H1 (cell line): ENCODE measurements around the gene GRIK2. TPM values are rescaled to one million over a fixed set of nuclear protein-coding genes. Genes with fewer than 3 reads are reported as not detected.

Experiments
- CTCF ChIA-PET: fragments of 300-600 bp; sonication (Branson Sonifier 250); formaldehyde crosslinking; loops from one replicate; lab custom pipeline; 2021; ENCODE audit not compliant: partially characterized antibody; lab: Charles Lee
- POLR2A ChIA-PET: fragments of 300-600 bp; sonication (Branson Sonifier 250); formaldehyde crosslinking; loops from one replicate; lab custom pipeline; 2021; ENCODE audit warnings: inconsistent platforms; ENCODE audit not compliant: partially characterized antibody; lab: Charles Lee
- DNase-seq, 2 experiments: peaks; one replicate each; pipeline versions ENCODE4 v3.0.0 to v3.0.0-alpha.2; 2010 to 2022; ENCODE audit warnings: low spot score in 2 of 2, low read depth in 1 of 2, mixed read lengths in 1 of 2
- FAIRE-seq: peaks from 2 replicates; lab custom pipeline; 2011; peaks lifted over from hg19 to GRCh38; lab: Jason Lieb, UNC
- H2AFZ ChIP-seq: 2 replicates; pipeline ENCODE4 v1.8.1; 2012; ENCODE audit warnings: low read length, inconsistent platforms
- H2AK5ac ChIP-seq: 2 replicates; pipeline ENCODE4 v1.6.1; 2013; ENCODE audit warnings: low read depth, low read length
- H2BK120ac ChIP-seq: replicated peaks from 2 replicates; pipeline ENCODE3; 2013; ENCODE audit warnings: low read depth, low read length, inconsistent platforms
- H2BK12ac ChIP-seq: 2 replicates; pipeline ENCODE4 v1.6.1; 2013; ENCODE audit warnings: low read depth, low read length
- H2BK15ac ChIP-seq: 2 replicates; pipeline ENCODE4 v1.6.1; 2013; ENCODE audit warnings: low read length
- H2BK20ac ChIP-seq: 2 replicates; pipeline ENCODE4 v1.6.1; 2013; ENCODE audit warnings: low read length
- H2BK5ac ChIP-seq: 2 replicates; pipeline ENCODE4 v1.6.1; 2013; ENCODE audit warnings: low read depth, low read length
- H3K14ac ChIP-seq: 2 replicates; pipeline ENCODE4 v1.6.1; 2013; ENCODE audit warnings: inconsistent platforms; ENCODE audit not compliant: insufficient read length
- H3K18ac ChIP-seq: 2 replicates; pipeline ENCODE4 v1.6.1; 2013; ENCODE audit warnings: low read length; ENCODE audit errors: extremely low read depth
- H3K23ac ChIP-seq: 2 replicates; pipeline ENCODE4 v1.6.1; 2013; ENCODE audit warnings: inconsistent platforms; ENCODE audit not compliant: insufficient read length
- H3K23me2 ChIP-seq: 2 replicates; pipeline ENCODE4 v1.6.1; 2013; ENCODE audit warnings: low read depth, low read length
- H3K27ac ChIP-seq: 2 replicates; pipeline ENCODE4 v1.6.1; 2011; ENCODE audit warnings: low read depth, low read length, inconsistent platforms
- H3K27me3 ChIP-seq, 4 experiments: replicated peaks in 1 of 4; 1 replicate in 1 of 4; 2 replicates in 3 of 4; pipeline versions ENCODE4 v1.6.1 to v1.8.1; 2011 to 2013; ENCODE audit warnings: low read length in 3 of 4, mild to moderate bottlenecking in 3 of 4, inconsistent platforms in 2 of 4, mixed read lengths in 2 of 4, moderate library complexity in 1 of 4; ENCODE audit not compliant: control insufficient read depth in 3 of 4, insufficient read depth in 3 of 4; ENCODE audit errors: extremely low read depth in 1 of 4
- H3K36me3 ChIP-seq, 4 experiments: 2 replicates each; pipeline versions ENCODE4 v1.6.1 to v1.8.1; 2011 to 2013; ENCODE audit warnings: mild to moderate bottlenecking in 4 of 4, low read length in 3 of 4, moderate library complexity in 2 of 4, control low read depth in 1 of 4, inconsistent platforms in 1 of 4; ENCODE audit not compliant: insufficient read depth in 4 of 4, control insufficient read depth in 2 of 4
- H3K4ac ChIP-seq: replicated peaks from 2 replicates; pipeline ENCODE3; 2013; ENCODE audit warnings: low read length, low read depth, mixed read lengths, inconsistent platforms; ENCODE audit not compliant: insufficient read length
- H3K4me1 ChIP-seq, 4 experiments: replicated peaks in 1 of 4; 1 replicate in 1 of 4; 2 replicates in 3 of 4; pipeline versions ENCODE4 v1.6.1 to v1.8.1; 2011 to 2013; ENCODE audit warnings: low read length in 3 of 4, inconsistent platforms in 2 of 4, mixed read lengths in 1 of 4; ENCODE audit not compliant: insufficient read depth in 4 of 4, control insufficient read depth in 3 of 4
- H3K4me2 ChIP-seq, 2 experiments: 2 replicates each; pipeline versions ENCODE4 v1.6.1 to v1.8.1; 2011 to 2013; ENCODE audit warnings: low read depth in 2 of 2, low read length in 2 of 2, control low read depth in 1 of 2, inconsistent platforms in 1 of 2, mild to moderate bottlenecking in 1 of 2; ENCODE audit not compliant: insufficient read depth in 1 of 2
- H3K4me3 ChIP-seq, 4 experiments: fragments of 200-600, 300-600 bp in 1 of 4; sonication (generic), shearing (Covaris generic), sonication (Bioruptor Twin) in 1 of 4; 2 replicates each; pipeline versions ENCODE4 v1.5.1 to v1.8.1; 2011 to 2016; ENCODE audit warnings: low read length in 4 of 4, low read depth in 3 of 4, control low read depth in 2 of 4, inconsistent platforms in 2 of 4, mild to moderate bottlenecking in 2 of 4, mixed read lengths in 1 of 4, moderate library complexity in 1 of 4; ENCODE audit not compliant: insufficient read depth in 2 of 4; ENCODE audit errors: extremely low read depth in 1 of 4
- H3K56ac ChIP-seq: replicated peaks from 2 replicates; pipeline ENCODE3; 2013; ENCODE audit warnings: low read depth, mild to moderate bottlenecking, mixed read lengths, low read length, inconsistent platforms; ENCODE audit not compliant: insufficient read length
- H3K79me1 ChIP-seq: 2 replicates; pipeline ENCODE4 v1.6.1; 2013; ENCODE audit warnings: low read depth, low read length, control low read depth
- H3K79me2 ChIP-seq, 2 experiments: 2 replicates each; pipeline versions ENCODE4 v1.6.1 to v1.8.1; 2012 to 2013; ENCODE audit warnings: low read length in 2 of 2, mild to moderate bottlenecking in 2 of 2, inconsistent platforms in 1 of 2; ENCODE audit not compliant: insufficient read depth in 2 of 2, control insufficient read depth in 1 of 2
- H3K9ac ChIP-seq, 4 experiments: replicated peaks in 1 of 4; 1 replicate in 1 of 4; 2 replicates in 3 of 4; pipeline versions ENCODE4 v1.6.1 to v1.8.1; 2011 to 2013; ENCODE audit warnings: low read depth in 3 of 4, low read length in 3 of 4, control low read depth in 2 of 4, mild to moderate bottlenecking in 2 of 4, moderate library complexity in 2 of 4, inconsistent platforms in 1 of 4; ENCODE audit errors: extremely low read depth in 1 of 4
- H3K9me3 ChIP-seq, 2 experiments: 2 replicates each; pipeline versions ENCODE4 v1.6.1 to v1.8.1; 2012 to 2013; ENCODE audit warnings: mild to moderate bottlenecking in 2 of 2, moderate library complexity in 2 of 2, control low read depth in 1 of 2, inconsistent platforms in 1 of 2, low read depth in 1 of 2, low read length in 1 of 2, mixed read lengths in 1 of 2; ENCODE audit not compliant: insufficient read depth in 2 of 2
- H4K20me1 ChIP-seq, 2 experiments: replicated peaks in 1 of 2; 2 replicates each; pipeline versions ENCODE3 to v1.8.1; 2011 to 2013; ENCODE audit warnings: inconsistent platforms in 2 of 2, low read length in 2 of 2, mild to moderate bottlenecking in 1 of 2; ENCODE audit not compliant: insufficient read depth in 2 of 2, control insufficient read depth in 1 of 2
- H4K5ac ChIP-seq: 2 replicates; pipeline ENCODE4 v1.6.1; 2013; ENCODE audit warnings: low read length, low read depth, mixed read lengths, inconsistent platforms; ENCODE audit not compliant: insufficient read length
- H4K8ac ChIP-seq: 2 replicates; pipeline ENCODE4 v1.8.0; 2013; ENCODE audit warnings: mild to moderate bottlenecking, moderate library complexity, low read length, inconsistent platforms; ENCODE audit not compliant: insufficient read depth; ENCODE audit errors: extremely low read depth
- H4K91ac ChIP-seq: replicated peaks from 2 replicates; pipeline ENCODE3; 2013; ENCODE audit warnings: low read length, mixed read lengths, inconsistent platforms; ENCODE audit not compliant: insufficient read length
- ASH2L ChIP-seq: fragments of 200-600, 300-600 bp; sonication (generic); IDR thresholded peaks from one replicate; pipeline ENCODE4 v1.7.1; 2017; ENCODE audit warnings: low read length
- BCL11A ChIP-seq, 2 experiments: IDR thresholded peaks; one replicate each; pipeline ENCODE4 v1.6.1; 2011; ENCODE audit warnings: low read depth in 2 of 2, low read length in 2 of 2, mild to moderate bottlenecking in 2 of 2
- BRCA1 ChIP-seq: IDR thresholded peaks from 2 replicates; pipeline ENCODE4 v1.6.1; 2012; ENCODE audit warnings: low read depth, low read length, improper control_type of control experiment
- KDM1A ChIP-seq: fragments of 200-600, 300-600 bp; sonication (generic); IDR thresholded peaks from 2 replicates; pipeline ENCODE4 v1.7.1; 2016; ENCODE audit warnings: mild to moderate bottlenecking, low read length, borderline replicate concordance
- NANOG ChIP-seq: IDR thresholded peaks from 2 replicates; pipeline ENCODE4 v1.6.1; 2011; ENCODE audit warnings: low read length, low read depth, mild to moderate bottlenecking, inconsistent platforms; ENCODE audit not compliant: insufficient read depth, poor library complexity, severe bottlenecking
- RBBP5 ChIP-seq: IDR thresholded peaks from 2 replicates; pipeline ENCODE4 v1.7.1; 2012; ENCODE audit warnings: low read depth, mild to moderate bottlenecking, inconsistent platforms, low read length, moderate library complexity, borderline replicate concordance
- SAP30 ChIP-seq: fragments of 300-600 bp; sonication (generic); IDR thresholded peaks from 2 replicates; pipeline ENCODE4 v1.7.1; 2012; ENCODE audit warnings: low read length, moderate library complexity, mild to moderate bottlenecking, inconsistent platforms; ENCODE audit not compliant: insufficient read depth, insufficient replicate concordance
- SIRT6 ChIP-seq: IDR thresholded peaks from one replicate; pipeline ENCODE4 v1.7.1; 2012; ENCODE audit warnings: low read length, inconsistent platforms
- SIX5 ChIP-seq: IDR thresholded peaks from 2 replicates; pipeline ENCODE4 v1.6.1; 2011; ENCODE audit warnings: mild to moderate bottlenecking, low read depth, low read length
- SP4 ChIP-seq: IDR thresholded peaks from 2 replicates; pipeline ENCODE4 v1.6.1; 2012; ENCODE audit warnings: low read length, inconsistent platforms
- WGBS, 2 experiments: shearing (Covaris generic) in 1 of 2; methylation state at CpG; one replicate each; pipeline versions ENCODE4 v1.1.6 to v1.1.7; 2013 to 2015; ENCODE audit warnings: low lambda C conversion rate in 2 of 2, mixed read lengths in 2 of 2, inconsistent platforms in 1 of 2, low coverage in 1 of 2, missing lambda C conversion rate in 1 of 2; ENCODE audit not compliant: insufficient replicate concordance in 2 of 2, insufficient coverage in 1 of 2, insufficient read length in 1 of 2; ENCODE audit errors: extremely low coverage in 1 of 2, missing lambda C conversion rate in 1 of 2; 5-methylcytosine and 5-hydroxymethylcytosine counted together
- polyA plus RNA-seq, 7 experiments: library from polyadenylated mRNA; depleted of rRNA in 3 of 7; stranded (reverse) in 5 of 7; unstranded in 2 of 7; fragments of >200 nt in 5 of 7; fragments of 200-250 nt in 2 of 7; gene quantifications; 1 replicate in 5 of 7; 2 replicates in 1 of 7; 4 replicates in 1 of 7; pipeline versions ENCODE4 v1.2.1 to v1.2.3, GENCODE V29; 2011 to 2013; ENCODE audit warnings: missing spikeins in 2 of 7, mixed read lengths in 2 of 7
- total RNA-seq: library from RNA; stranded (reverse); fragmentation: NEBNext Ultra II Directional; extraction: Animal tissue kit (Norgen Biotek cat#: 25700); gene quantifications from 2 replicates; pipeline ENCODE4 v1.2.1, GENCODE V29; 2021

GRIK2 gene
- total and polyA plus RNA-seq, 2 of the 8 experiments (the other 6 are each of a cell fraction or from before 2014, with no cell fraction given): 1.8 to 2.2 TPM

DNA sequence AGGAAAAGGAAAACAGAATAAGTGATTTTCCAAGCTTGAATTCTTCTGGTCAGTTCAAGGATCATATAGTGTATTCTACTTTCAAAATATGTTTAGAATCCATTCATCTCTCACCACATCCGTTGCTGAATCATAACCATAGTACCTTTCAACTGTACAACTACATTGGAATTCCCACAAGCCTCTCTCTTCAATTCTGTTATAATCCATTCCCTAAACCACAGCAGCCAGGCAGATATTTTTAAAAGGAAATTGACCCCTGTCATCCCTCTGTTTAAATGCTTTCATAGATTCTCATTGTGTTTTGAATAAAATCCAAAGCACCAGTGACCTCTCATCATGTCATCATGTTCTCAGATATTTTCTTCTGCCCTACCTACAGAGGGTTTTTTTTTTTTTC, 412.7 kb downstream of the GRIK2 start:
- DNase-seq (no peak), FAIRE-seq (no peak)
- H2BK5ac ChIP-seq: no peak overlapping the region
- H3K9ac ChIP-seq: no peak overlapping the region
- H2AK5ac ChIP-seq: no peak overlapping the region
- no peak overlapping the region for H4K91ac ChIP-seq
- H3K36me3 ChIP-seq: no peaks in the 10 kb centered on the region
- no peak overlapping the region for H3K4ac ChIP-seq
- H2BK15ac ChIP-seq: no peak overlapping the region
- ChIA-PET CTCF (no interaction called here), POLR2A (no interaction called here)
- H3K14ac ChIP-seq: no peak overlapping the region
- 82% methylated on average over 1 of the region's 1 CpG; no CpG with 5 or more reads in 1 of the 2 experiments for WGBS, 2 experiments
- no peak overlapping the region for H3K27ac ChIP-seq
- H2BK12ac ChIP-seq: no peak overlapping the region
- H3K79me1 ChIP-seq: no peaks in the 10 kb centered on the region
- H3K9me3 ChIP-seq: no peaks in the 10 kb centered on the region
- no peak overlapping the region for H3K18ac ChIP-seq
- H3K56ac ChIP-seq: no peak overlapping the region
- no peaks in the 10 kb centered on the region for H4K20me1 ChIP-seq
- H3K23ac ChIP-seq: no peak overlapping the region
- H2AFZ ChIP-seq: no peak overlapping the region
- no peak overlapping the region for H3K4me3 ChIP-seq
- no peaks in the 10 kb centered on the region for H3K4me1 ChIP-seq
- H3K79me2 ChIP-seq: no peaks in the 10 kb centered on the region
- no peak overlapping the region for H3K4me2 ChIP-seq
- H2BK120ac ChIP-seq: no peak overlapping the region
- no peaks in the 10 kb centered on the region for H3K27me3 ChIP-seq
- no peak overlapping the region for H4K5ac ChIP-seq
- no peak overlapping the region for H4K8ac ChIP-seq
- H3K23me2 ChIP-seq: no peaks in the 10 kb centered on the region
- H2BK20ac ChIP-seq: no peak overlapping the region
- TF ChIP-seq RBBP5 (no peak), SIRT6 (no peak), NANOG (no peak), ASH2L (no peak), SIX5 (no peak), KDM1A (no peak), SP4 (no peak), BRCA1 (no peak), BCL11A (IDR thresholded peaks at IDR 0.05; ENCODE audit: low read depth in 2 of 2, low read length in 2 of 2) (no peak), SAP30 (no peak)
